GM18499 (cell line): Measurements from ENCODE around the gene TBX2.
"Not testable (repeated sequence)": the region's sequence is repeated elsewhere in the genome, so short reads cannot be mapped to it uniquely, and the experiment has no call there.

Experiments used
- ATAC-seq: cut with Tn5 transposase; IDR thresholded peaks from one replicate; pipeline ENCODE4 v1.9.1; 2021; ENCODE audit warnings: moderate number of reproducible peaks; ENCODE audit not compliant: insufficient read depth, unreplicated experiment

The TBX2 gene

GRCh38 chr17:61399131-61400065 lies at the start of gene TBX2:
Gene TBX2 (plus strand): TSS chr17:61399843. CDS start chr17:61400177, 334 bp downstream.
- no peak for ATAC-seq

- no peak for ATAC-seq
Observed at GRCh38 chr17:61351745-61352407, 47.8 kb upstream of the TBX2 start.

- no peak for ATAC-seq
Observed at GRCh38 chr17:61352408-61352770, 47.3 kb upstream of the TBX2 start.

GRCh38 chr17:61352781-61353491 lies 46.7 kb upstream of the TBX2 start:
- no peak for ATAC-seq

- ATAC-seq = no peak
Observed at GRCh38 chr17:61353615-61354014, 46.0 kb upstream of the TBX2 start.

GRCh38 chr17:61354895-61355874 lies 44.5 kb upstream of the TBX2 start:
- ATAC-seq = no peak

- ATAC-seq = not testable (repeated sequence)
Observed at GRCh38 chr17:61357061-61357460, 42.6 kb upstream of the TBX2 start.

- ATAC-seq = not testable (repeated sequence)
Observed at GRCh38 chr17:61359513-61359912, 40.1 kb upstream of the TBX2 start.

GRCh38 chr17:61360318-61360943 lies 39.2 kb upstream of the TBX2 start:
- ATAC-seq = no peak

GRCh38 chr17:61361084-61361483 lies 38.6 kb upstream of the TBX2 start:
- ATAC-seq = no peak

- ATAC-seq = no peak
Observed at GRCh38 chr17:61362396-61362795, 37.2 kb upstream of the TBX2 start.

- no peak for ATAC-seq
Observed at GRCh38 chr17:61362852-61363600, 36.6 kb upstream of the TBX2 start.

GRCh38 chr17:61363601-61364462 lies 35.8 kb upstream of the TBX2 start:
- no peak for ATAC-seq

- no peak for ATAC-seq
Observed at GRCh38 chr17:61364463-61364846, 35.2 kb upstream of the TBX2 start.

- ATAC-seq = no peak
Observed at GRCh38 chr17:61366076-61366714, 33.4 kb upstream of the TBX2 start.

GRCh38 chr17:61366715-61367413 lies 32.8 kb upstream of the TBX2 start:
- ATAC-seq = no peak
